ENCODE data around the gene ARMH4.

The ARMH4 gene

DNA sequence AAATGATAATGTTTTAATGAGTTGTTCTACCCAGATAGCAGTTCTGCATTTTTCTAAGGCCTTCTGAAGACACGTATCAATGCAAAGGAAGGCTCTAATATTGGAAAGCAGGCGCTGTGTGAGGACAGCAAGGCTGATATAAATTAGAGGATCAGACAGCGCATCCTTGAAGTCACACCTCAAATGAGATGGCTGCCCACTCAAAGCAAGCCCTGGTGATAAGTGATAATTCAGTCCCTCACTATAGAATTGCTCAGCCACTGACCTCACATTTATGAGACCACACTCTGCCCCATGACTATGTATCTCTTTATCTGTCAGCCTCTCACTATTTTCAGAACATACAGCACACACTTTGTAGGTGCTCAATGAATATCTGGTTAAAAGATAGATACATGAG, 62.4 kb downstream of the ARMH4 start:
- Histone ChIP-seq H3K9me3 (ENCODE audit: insufficient read depth, low read depth, low read length) (no peaks in the 10 kb centered on the region), H2BK120ac (ENCODE audit: insufficient read depth, low read length, poor library complexity) (no peak overlapping the region), H4K8ac (ENCODE audit: low read depth, low read length) (no peak overlapping the region), H3K18ac (ENCODE audit: low read length) (no peak overlapping the region), H2AFZ (ENCODE audit: insufficient read depth, low read length, poor library complexity) (no peak overlapping the region), H3K79me1 (ENCODE audit: low read length) (no peaks in the 10 kb centered on the region), H3K14ac (ENCODE audit: low read length) (no peak overlapping the region), H3K4me1 (ENCODE audit: control insufficient read depth in 1 of 2, insufficient read depth in 2 of 2, low read length in 2 of 2) (no peaks in the 10 kb centered on the region), H4K12ac (ENCODE audit: low read depth, low read length) (no peak overlapping the region), H2AK5ac (ENCODE audit: low read length) (no peak overlapping the region), H3K79me2 (ENCODE audit: control insufficient read depth, insufficient read depth, low read length, poor library complexity) (no peaks in the 10 kb centered on the region), H3K4me2 (ENCODE audit: low read length) (no peak overlapping the region), H3K27me3 (ENCODE audit: insufficient read depth, low read length) (no peaks in the 10 kb centered on the region), H2BK12ac (ENCODE audit: low read length) (no peak overlapping the region), H3K4ac (ENCODE audit: low read depth, low read length) (no peak overlapping the region), H3K4me3 (ENCODE audit: low read depth, low read length) (no peak overlapping the region), H3K9ac (ENCODE audit: low read length) (no peak overlapping the region), H3K36me3 (ENCODE audit: control insufficient read depth in 1 of 2, insufficient read depth in 2 of 2, low read length in 2 of 2) (no peaks in the 10 kb centered on the region), H3K23ac (ENCODE audit: low read length) (no peak overlapping the region), H2BK5ac (ENCODE audit: low read depth, low read length, poor library complexity) (no peak overlapping the region), H4K91ac (ENCODE audit: low read depth, low read length) (no peak overlapping the region), H3K27ac (ENCODE audit: low read depth, low read length) (no peak overlapping the region)
- DNase-seq, result no peak
- WGBS (ENCODE audit: extremely low coverage, insufficient coverage, insufficient read length), result no CpG with 5 or more reads among the region's 3 CpGs

DNA sequence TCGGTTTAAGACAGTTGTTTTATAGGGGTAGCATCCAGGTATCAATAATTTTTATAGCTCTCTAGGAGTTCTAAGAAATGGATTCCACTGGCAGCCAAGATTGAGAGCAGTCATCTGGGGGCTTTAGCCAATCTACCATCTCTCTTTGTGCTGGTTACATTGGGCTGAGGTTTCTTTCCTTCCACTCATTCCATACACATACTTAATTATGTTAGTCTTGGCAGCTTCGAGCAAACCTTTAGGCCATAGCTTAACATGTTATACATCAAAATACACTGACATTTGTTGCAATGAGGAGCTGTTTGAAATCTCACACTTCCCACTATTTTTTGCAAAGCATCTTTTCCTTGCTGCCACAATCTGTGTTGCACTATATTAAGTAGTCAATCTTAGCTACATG, 63.1 kb downstream of the ARMH4 start:
- H3K4ac ChIP-seq (ENCODE audit: low read depth, low read length), result no peak overlapping the region
- no peak overlapping the region for H3K23ac ChIP-seq (ENCODE audit: low read length)
- H3K9ac ChIP-seq (ENCODE audit: low read length), result no peak overlapping the region
- no peak overlapping the region for H2BK12ac ChIP-seq (ENCODE audit: low read length)
- H3K79me2 ChIP-seq (ENCODE audit: control insufficient read depth, insufficient read depth, low read length, poor library complexity), result no peaks in the 10 kb centered on the region
- no peak overlapping the region for H3K27ac ChIP-seq (ENCODE audit: low read depth, low read length)
- no peak overlapping the region for H3K18ac ChIP-seq (ENCODE audit: low read length)
- H2BK120ac ChIP-seq (ENCODE audit: insufficient read depth, low read length, poor library complexity), result no peak overlapping the region
- no peaks in the 10 kb centered on the region for H3K36me3 ChIP-seq (ENCODE audit: control insufficient read depth in 1 of 2, insufficient read depth in 2 of 2, low read length in 2 of 2)
- H3K27me3 ChIP-seq (ENCODE audit: insufficient read depth, low read length), result no peaks in the 10 kb centered on the region
- no peak overlapping the region for H4K91ac ChIP-seq (ENCODE audit: low read depth, low read length)
- no peaks in the 10 kb centered on the region for H3K9me3 ChIP-seq (ENCODE audit: insufficient read depth, low read depth, low read length)
- no peak overlapping the region for H4K8ac ChIP-seq (ENCODE audit: low read depth, low read length)
- no peak overlapping the region for H3K4me3 ChIP-seq (ENCODE audit: low read depth, low read length)
- no peak overlapping the region for H2AFZ ChIP-seq (ENCODE audit: insufficient read depth, low read length, poor library complexity)
- no peak for DNase-seq
- no peaks in the 10 kb centered on the region for H3K79me1 ChIP-seq (ENCODE audit: low read length)
- no peak overlapping the region for H3K14ac ChIP-seq (ENCODE audit: low read length)
- H3K4me2 ChIP-seq (ENCODE audit: low read length), result no peak overlapping the region
- no peak overlapping the region for H2AK5ac ChIP-seq (ENCODE audit: low read length)
- H2BK5ac ChIP-seq (ENCODE audit: low read depth, low read length, poor library complexity), result no peak overlapping the region
- no CpG with 5 or more reads among the region's 2 CpGs for WGBS (ENCODE audit: extremely low coverage, insufficient coverage, insufficient read length)
- H4K12ac ChIP-seq (ENCODE audit: low read depth, low read length), result no peak overlapping the region
- H3K4me1 ChIP-seq (ENCODE audit: control insufficient read depth in 1 of 2, insufficient read depth in 2 of 2, low read length in 2 of 2), result no peaks in the 10 kb centered on the region

DNA sequence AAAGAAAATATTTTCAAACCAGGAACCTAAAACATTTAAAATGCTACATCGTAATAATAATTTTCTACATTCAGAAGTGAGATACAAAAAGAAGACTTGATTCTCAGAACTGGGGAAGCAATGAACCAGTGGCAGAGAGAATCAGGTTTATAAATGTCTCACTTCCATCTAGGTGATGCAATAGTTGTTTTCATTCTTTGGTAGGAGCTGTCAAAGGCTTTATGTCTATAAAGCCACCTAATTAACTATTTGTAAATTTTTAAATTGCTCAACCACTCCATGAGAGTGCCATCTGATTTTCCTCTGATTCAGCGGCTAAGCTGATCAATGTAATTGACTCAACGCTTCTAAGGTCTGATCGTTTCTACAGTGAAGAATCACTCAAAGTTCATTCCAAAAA, 66.1 kb downstream of the ARMH4 start:
- H3K18ac ChIP-seq (ENCODE audit: low read length), result no peak overlapping the region
- H4K91ac ChIP-seq (ENCODE audit: low read depth, low read length), result no peak overlapping the region
- H3K9ac ChIP-seq (ENCODE audit: low read length), result no peak overlapping the region
- no peaks in the 10 kb centered on the region for H3K27me3 ChIP-seq (ENCODE audit: insufficient read depth, low read length)
- no peak for DNase-seq
- H3K79me2 ChIP-seq (ENCODE audit: control insufficient read depth, insufficient read depth, low read length, poor library complexity), result no peaks in the 10 kb centered on the region
- H3K4ac ChIP-seq (ENCODE audit: low read depth, low read length), result no peak overlapping the region
- no peak overlapping the region for H2BK12ac ChIP-seq (ENCODE audit: low read length)
- H4K8ac ChIP-seq (ENCODE audit: low read depth, low read length), result no peak overlapping the region
- no peak overlapping the region for H3K27ac ChIP-seq (ENCODE audit: low read depth, low read length)
- H3K23ac ChIP-seq (ENCODE audit: low read length), result no peak overlapping the region
- H3K14ac ChIP-seq (ENCODE audit: low read length), result no peak overlapping the region
- H3K79me1 ChIP-seq (ENCODE audit: low read length), result no peaks in the 10 kb centered on the region
- H2BK120ac ChIP-seq (ENCODE audit: insufficient read depth, low read length, poor library complexity), result no peak overlapping the region
- no peaks in the 10 kb centered on the region for H3K9me3 ChIP-seq (ENCODE audit: insufficient read depth, low read depth, low read length)
- no CpG with 5 or more reads among the region's 4 CpGs for WGBS (ENCODE audit: extremely low coverage, insufficient coverage, insufficient read length)
- no peak overlapping the region for H3K4me2 ChIP-seq (ENCODE audit: low read length)
- H4K12ac ChIP-seq (ENCODE audit: low read depth, low read length), result no peak overlapping the region
- peaks cover 0 to 2% of the 10 kb centered on the region in 2 experiments for H3K36me3 ChIP-seq (ENCODE audit: control insufficient read depth in 1 of 2, insufficient read depth in 2 of 2, low read length in 2 of 2)
- no peak overlapping the region for H2AK5ac ChIP-seq (ENCODE audit: low read length)
- no peak overlapping the region for H2AFZ ChIP-seq (ENCODE audit: insufficient read depth, low read length, poor library complexity)
- no peak overlapping the region for H2BK5ac ChIP-seq (ENCODE audit: low read depth, low read length, poor library complexity)
- H3K4me1 ChIP-seq (ENCODE audit: control insufficient read depth in 1 of 2, insufficient read depth in 2 of 2, low read length in 2 of 2), result peaks cover 0 to 3% of the 10 kb centered on the region in 2 experiments
- H3K4me3 ChIP-seq (ENCODE audit: low read depth, low read length), result no peak overlapping the region

DNA sequence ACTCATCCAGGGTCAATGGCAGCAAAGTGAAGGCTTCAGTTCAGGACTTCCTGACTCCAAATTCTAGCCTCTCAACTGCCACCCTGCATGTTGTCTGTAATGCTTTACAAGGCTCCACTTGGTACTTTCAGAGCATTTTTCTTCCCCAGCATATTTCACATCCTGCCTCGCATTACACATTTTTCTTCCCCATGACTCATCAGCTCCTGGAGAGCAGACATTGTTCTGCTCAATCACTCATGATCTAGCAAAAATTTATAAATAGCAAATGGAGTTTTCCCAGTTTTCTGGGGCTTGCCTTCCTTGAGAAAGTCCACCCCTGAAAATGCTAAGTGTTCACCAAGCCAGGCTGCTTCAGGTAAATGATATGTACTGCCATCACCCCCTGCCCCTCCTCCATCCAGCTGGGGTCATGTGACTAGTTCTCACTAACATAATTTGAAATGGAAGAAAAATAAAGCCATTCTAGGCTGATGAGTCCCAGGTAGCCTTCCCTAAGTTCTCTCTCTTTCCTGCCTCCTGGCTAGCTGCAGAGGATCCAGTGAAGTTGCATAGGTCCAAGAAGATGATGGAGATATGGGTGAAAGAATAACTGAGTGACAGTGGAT, 69.4 kb downstream of the ARMH4 start:
- peak; percentile 28 to 61 for DNase-seq
- Histone ChIP-seq H2BK5ac (ENCODE audit: low read depth, low read length, poor library complexity) (no peak overlapping the region), H3K27ac (ENCODE audit: low read depth, low read length) (no peak overlapping the region), H2BK12ac (ENCODE audit: low read length) (no peak overlapping the region), H3K79me2 (ENCODE audit: control insufficient read depth, insufficient read depth, low read length, poor library complexity) (no peaks in the 10 kb centered on the region), H3K4me2 (ENCODE audit: low read length) (no peak overlapping the region), H3K9ac (ENCODE audit: low read length) (no peak overlapping the region), H3K4me3 (ENCODE audit: low read depth, low read length) (no peak overlapping the region), H3K23ac (ENCODE audit: low read length) (no peak overlapping the region), H2AK5ac (ENCODE audit: low read length) (no peak overlapping the region), H4K8ac (ENCODE audit: low read depth, low read length) (no peak overlapping the region), H3K9me3 (ENCODE audit: insufficient read depth, low read depth, low read length) (no peaks in the 10 kb centered on the region), H2BK120ac (ENCODE audit: insufficient read depth, low read length, poor library complexity) (no peak overlapping the region), H3K14ac (ENCODE audit: low read length) (no peak overlapping the region), H3K4me1 (ENCODE audit: control insufficient read depth in 1 of 2, insufficient read depth in 2 of 2, low read length in 2 of 2) (peaks cover 4 to 6% of the 10 kb centered on the region in 2 experiments), H3K79me1 (ENCODE audit: low read length) (no peaks in the 10 kb centered on the region), H3K4ac (ENCODE audit: low read depth, low read length) (no peak overlapping the region), H2AFZ (ENCODE audit: insufficient read depth, low read length, poor library complexity) (no peak overlapping the region), H3K18ac (ENCODE audit: low read length) (no peak overlapping the region), H4K91ac (ENCODE audit: low read depth, low read length) (no peak overlapping the region), H3K27me3 (ENCODE audit: insufficient read depth, low read length) (no peaks in the 10 kb centered on the region), H4K12ac (ENCODE audit: low read depth, low read length) (no peak overlapping the region), H3K36me3 (ENCODE audit: control insufficient read depth in 1 of 2, insufficient read depth in 2 of 2, low read length in 2 of 2) (peaks cover 0 to 2% of the 10 kb centered on the region in 2 experiments)
- WGBS (ENCODE audit: extremely low coverage, insufficient coverage, insufficient read length), result no CpG with 5 or more reads among the region's 1 CpG
